GM20000 (cell line): ENCODE results near the gene TSPAN4.

Source experiments
- DNase-seq: peaks from one replicate; pipeline ENCODE4 v3.0.0; 2012; ENCODE audit warnings: low spot score
- CTCF ChIP-seq: IDR thresholded peaks from 2 replicates; pipeline ENCODE4 v1.5.1; 2012; ENCODE audit warnings: mild to moderate bottlenecking, control low read depth; ENCODE audit errors: extremely low read depth, missing control alignments

TSPAN4 gene

GRCh38 chr11:868394-868793 lies 25.7 kb downstream of the TSPAN4 start:
- no peak for DNase-seq
- TF ChIP-seq CTCF: no peak

GRCh38 chr11:868802-869201 lies 26.1 kb downstream of the TSPAN4 start:
- DNase-seq: no peak
- TF ChIP-seq CTCF: no peak

GRCh38 chr11:869399-870126 lies 26.9 kb downstream of the TSPAN4 start:
- TF ChIP-seq CTCF: no peak
- DNase-seq: no peak

- no peak for DNase-seq
- no peak for TF ChIP-seq CTCF
These were observed 27.4 kb downstream of the TSPAN4 start for GRCh38 chr11:870127-870413.

GRCh38 chr11:870418-870817 lies 27.8 kb downstream of the TSPAN4 start:
- no peak for DNase-seq

GRCh38 chr11:871472-871871 lies 28.8 kb downstream of the TSPAN4 start:
- TF ChIP-seq CTCF: no peak
- DNase-seq: no peak

More at GRCh38 chr11:870418-870817, 27.8 kb downstream of the TSPAN4 start:
- TF ChIP-seq CTCF: no peak

- DNase-seq: no peak
These were observed 30.1 kb downstream of the TSPAN4 start for GRCh38 chr11:872799-873198.

More at GRCh38 chr11:872799-873198, 30.1 kb downstream of the TSPAN4 start:
- no peak for TF ChIP-seq CTCF
